Brain microvascular endothelial cell (primary cell): Measurements from ENCODE around the gene FAF1.
A peak's percentile ranks its signal among the peaks of the same experiment; 100 is the strongest.

Experiments used
- DNase-seq: peaks from one replicate; pipeline ENCODE4 v3.0.0-alpha.2; 2020
- H3K27ac ChIP-seq: fragments of 250-450 bp; sonication (Bioruptor Pico); 2 replicates; pipeline ENCODE4 v1.5.1; 2020; ENCODE audit warnings: mild to moderate bottlenecking, moderate library complexity
- H3K27me3 ChIP-seq: fragments of 250-450 bp; sonication (Bioruptor Pico); replicated peaks from 2 replicates; pipeline ENCODE4 v1.5.1; 2020; ENCODE audit warnings: mild to moderate bottlenecking
- H3K36me3 ChIP-seq: fragments of 250-450 bp; sonication (Bioruptor Pico); replicated peaks from 2 replicates; pipeline ENCODE4 v1.5.1; 2020; ENCODE audit warnings: mild to moderate bottlenecking
- H3K4me3 ChIP-seq: 2 replicates; pipeline ENCODE4 v1.5.1; 2011; ENCODE audit warnings: low read depth, mild to moderate bottlenecking, control low read depth, low read length, moderate library complexity
- in situ Hi-C: cut with HindIII; loops from 2 replicates; pipeline ENCODE4 v1.10.0; 2017; ENCODE audit warnings: low sequenced_read_pairs, low pct_ligation_motif_present
- TF ChIP-seq, protein P1 (sequence below): IDR thresholded peaks from 2 replicates; pipeline ENCODE4 v1.5.1; 2011; ENCODE audit warnings: low read depth, mild to moderate bottlenecking, moderate library complexity, low read length, control low read depth, inconsistent platforms; ENCODE audit errors: missing control alignments

Gene FAF1

DNA sequence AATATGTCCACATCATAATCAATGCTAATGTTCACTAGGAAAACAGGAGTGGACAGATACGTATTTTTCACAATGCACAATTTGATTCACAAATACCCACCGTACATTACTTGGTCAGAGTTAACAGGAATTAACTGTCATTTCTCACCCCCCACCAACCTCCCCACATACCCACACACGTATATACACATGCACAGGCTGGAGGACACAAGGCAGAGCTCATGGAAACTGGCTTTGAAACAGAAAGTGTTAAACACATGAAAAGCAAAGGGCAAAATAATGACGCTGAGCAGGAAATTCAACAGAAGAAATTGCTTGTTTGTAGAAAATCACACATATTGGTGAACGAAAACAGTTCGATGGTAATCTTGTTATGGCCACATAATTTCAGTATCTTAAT is 348.4 kb downstream of the FAF1 start:
- no peak for DNase-seq
- in situ Hi-C loops, result no loop called here
- no peak overlapping the region for H3K27ac ChIP-seq
- TF ChIP-seq, protein P1, sequence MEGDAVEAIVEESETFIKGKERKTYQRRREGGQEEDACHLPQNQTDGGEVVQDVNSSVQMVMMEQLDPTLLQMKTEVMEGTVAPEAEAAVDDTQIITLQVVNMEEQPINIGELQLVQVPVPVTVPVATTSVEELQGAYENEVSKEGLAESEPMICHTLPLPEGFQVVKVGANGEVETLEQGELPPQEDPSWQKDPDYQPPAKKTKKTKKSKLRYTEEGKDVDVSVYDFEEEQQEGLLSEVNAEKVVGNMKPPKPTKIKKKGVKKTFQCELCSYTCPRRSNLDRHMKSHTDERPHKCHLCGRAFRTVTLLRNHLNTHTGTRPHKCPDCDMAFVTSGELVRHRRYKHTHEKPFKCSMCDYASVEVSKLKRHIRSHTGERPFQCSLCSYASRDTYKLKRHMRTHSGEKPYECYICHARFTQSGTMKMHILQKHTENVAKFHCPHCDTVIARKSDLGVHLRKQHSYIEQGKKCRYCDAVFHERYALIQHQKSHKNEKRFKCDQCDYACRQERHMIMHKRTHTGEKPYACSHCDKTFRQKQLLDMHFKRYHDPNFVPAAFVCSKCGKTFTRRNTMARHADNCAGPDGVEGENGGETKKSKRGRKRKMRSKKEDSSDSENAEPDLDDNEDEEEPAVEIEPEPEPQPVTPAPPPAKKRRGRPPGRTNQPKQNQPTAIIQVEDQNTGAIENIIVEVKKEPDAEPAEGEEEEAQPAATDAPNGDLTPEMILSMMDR, result no peak
- no peaks in the 10 kb centered on the region for H3K36me3 ChIP-seq
- H3K27me3 ChIP-seq, result no peaks in the 10 kb centered on the region
- H3K4me3 ChIP-seq, result no peak overlapping the region

DNA sequence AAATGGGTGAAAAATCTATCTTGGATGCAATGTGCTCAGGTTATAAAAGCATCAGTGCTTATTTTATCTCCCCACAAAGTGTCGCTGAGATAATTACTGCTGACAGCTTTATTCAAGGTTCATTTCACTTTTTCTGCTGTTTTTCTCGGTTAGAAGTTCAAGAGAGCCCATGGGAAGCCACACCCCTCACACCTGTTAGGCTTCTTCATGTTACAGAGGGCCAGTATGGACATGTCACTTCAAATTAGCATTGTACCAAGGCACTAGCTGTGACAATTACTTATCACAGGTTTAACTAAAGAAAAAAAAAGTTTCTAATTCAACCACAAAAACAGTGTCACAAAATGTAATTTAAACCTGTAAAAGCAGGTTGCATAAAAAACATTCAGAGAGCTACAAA is 349.5 kb downstream of the FAF1 start:
- Histone ChIP-seq H3K36me3 (no peaks in the 10 kb centered on the region), H3K27ac (no peak overlapping the region), H3K4me3 (no peak overlapping the region), H3K27me3 (no peaks in the 10 kb centered on the region)
- no peak for DNase-seq
- TF ChIP-seq, protein P1, result no peak
- in situ Hi-C loops, result no loop called here

DNA sequence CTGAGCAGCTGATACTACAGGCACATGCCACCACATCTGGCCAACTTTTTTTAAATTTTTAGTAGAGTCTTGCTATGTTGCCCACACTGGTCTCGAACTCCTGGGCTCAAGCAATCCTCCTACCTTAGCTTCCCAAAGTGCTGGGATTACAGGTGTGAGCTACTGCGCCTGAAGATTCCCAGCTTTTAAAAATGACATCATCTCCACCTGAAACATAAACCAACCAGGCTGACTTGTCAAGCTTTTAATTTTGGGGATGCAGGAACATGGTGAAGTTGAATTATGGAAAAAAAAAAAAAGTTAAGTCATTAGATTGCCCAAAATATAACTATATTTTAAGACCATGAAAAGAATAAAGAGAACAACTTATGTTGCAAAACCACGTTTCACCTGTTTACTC is 350.6 kb downstream of the FAF1 start:
- TF ChIP-seq, protein P1, result no peak
- H3K27me3 ChIP-seq, result no peaks in the 10 kb centered on the region
- H3K4me3 ChIP-seq, result no peak overlapping the region
- H3K27ac ChIP-seq, result no peak overlapping the region
- no peak for DNase-seq
- no peaks in the 10 kb centered on the region for H3K36me3 ChIP-seq
- in situ Hi-C loops, result no loop called here

DNA sequence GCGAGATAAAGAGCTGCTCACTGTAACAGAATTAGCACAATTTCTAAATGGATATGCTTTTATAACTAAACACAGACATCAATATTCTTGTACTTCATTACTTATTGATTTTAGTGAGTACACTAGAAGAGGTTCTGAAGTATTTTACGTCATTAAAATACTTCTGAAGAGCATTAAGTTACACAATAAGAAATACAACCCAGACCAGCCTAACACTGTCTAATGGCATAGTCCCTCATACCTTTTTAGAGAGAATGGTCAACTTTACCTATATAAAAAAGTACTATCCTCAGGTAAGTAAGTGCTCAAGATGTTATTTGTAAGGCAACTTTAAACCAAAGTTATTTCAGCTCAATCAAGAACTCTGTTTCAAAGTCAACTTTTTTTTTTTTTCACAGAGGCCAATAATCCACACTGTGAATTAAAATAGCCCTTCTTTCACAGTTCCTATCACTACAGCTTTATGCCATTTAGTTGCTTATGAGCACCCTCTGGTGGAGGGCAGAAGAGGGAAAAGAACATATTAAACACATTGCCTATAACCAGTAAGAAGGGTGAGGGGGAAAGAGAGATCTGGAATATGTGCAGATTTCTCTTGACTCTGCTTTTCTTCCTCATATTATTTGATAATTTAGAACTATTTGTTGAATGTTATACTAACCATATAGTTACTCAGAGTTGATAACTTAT is 354.7 kb downstream of the FAF1 start:
- H3K36me3 ChIP-seq, result no peaks in the 10 kb centered on the region
- DNase-seq, result peak; percentile 63
- in situ Hi-C loops, result no loop called here

DNA sequence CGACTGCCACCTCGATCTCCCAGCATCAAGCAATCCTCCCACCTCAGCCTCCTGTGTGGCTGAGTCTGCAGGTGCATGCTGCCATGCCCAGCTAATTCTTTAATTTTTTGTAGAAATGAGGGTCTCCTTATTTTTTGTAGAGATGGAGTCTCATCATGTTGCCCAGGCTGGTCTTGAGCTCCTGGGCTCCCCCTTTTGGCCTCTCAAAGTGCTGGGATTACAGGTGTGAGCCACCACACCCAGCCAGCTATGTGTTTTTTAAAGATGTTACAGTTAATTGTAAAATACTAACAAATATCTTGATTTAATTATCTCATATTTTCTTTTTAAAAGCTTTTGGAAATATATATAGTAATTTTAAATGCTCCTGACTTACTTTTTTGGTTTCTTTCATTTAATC is 355.5 kb downstream of the FAF1 start:
- no peak overlapping the region for H3K4me3 ChIP-seq
- in situ Hi-C loops, result no loop called here
- TF ChIP-seq, protein P1, result peak; percentile 43

More for the DNA sequence above, 354.7 kb downstream of the FAF1 start:
- no peak overlapping the region for H3K4me3 ChIP-seq
- TF ChIP-seq, protein P1, result peak; percentile 59
- no peak overlapping the region for H3K27ac ChIP-seq
- H3K27me3 ChIP-seq, result no peaks in the 10 kb centered on the region

More for the DNA sequence above, 355.5 kb downstream of the FAF1 start:
- H3K36me3 ChIP-seq, result no peaks in the 10 kb centered on the region
- no peak for DNase-seq
- no peaks in the 10 kb centered on the region for H3K27me3 ChIP-seq
- no peak overlapping the region for H3K27ac ChIP-seq
